ENCODE measurements around the gene SMAD6. TPM values are rescaled to one million over a fixed set of nuclear protein-coding genes. Genes with fewer than 3 reads are reported as not detected.

The SMAD6 gene
- total RNA-seq, 1 donor from 2014 or later = 62.4 TPM

DNA sequence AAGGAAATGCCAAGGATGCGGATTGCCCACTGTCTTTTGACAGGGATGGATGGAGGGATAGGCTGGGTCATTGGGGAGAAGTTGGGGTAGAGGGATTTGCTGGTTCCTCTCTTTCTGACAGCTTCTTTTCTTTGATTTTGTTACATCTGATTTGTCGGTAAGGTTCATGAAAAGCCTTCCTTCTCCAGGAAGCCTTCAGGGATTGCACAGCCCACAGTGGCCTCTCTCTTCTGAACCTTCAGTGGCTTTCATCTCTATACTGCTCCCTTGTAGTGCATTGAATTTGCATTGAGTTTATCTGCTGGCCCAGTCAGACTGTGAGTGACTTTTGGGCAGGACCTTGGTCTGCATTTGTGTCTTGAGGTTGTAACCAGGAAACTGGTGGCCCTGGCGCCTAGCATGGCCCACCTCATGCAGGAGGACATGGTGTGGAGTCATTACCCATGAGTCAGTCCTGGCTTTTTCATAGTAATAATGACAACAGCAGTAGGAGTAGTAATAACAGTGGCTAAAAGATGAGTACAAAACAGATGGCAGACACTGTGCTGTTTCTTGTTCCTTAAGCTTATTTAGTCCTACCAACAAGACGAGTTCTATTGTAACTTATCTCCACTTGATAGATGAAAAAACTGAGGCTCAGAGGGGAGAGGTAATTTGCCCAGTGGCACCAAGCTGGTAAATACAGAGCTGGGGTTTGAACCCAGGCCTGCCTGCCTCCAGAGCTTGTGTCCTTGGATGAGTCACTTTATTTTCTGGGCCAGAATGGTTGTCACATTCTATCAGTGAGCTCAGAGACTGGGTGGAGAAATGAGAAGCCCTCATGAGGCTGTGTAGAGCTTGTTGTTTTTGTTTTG lies 28.4 kb downstream of the SMAD6 start:
- intact Hi-C loops (cut with DNase I) = no loop called here
- no peak for ATAC-seq
- DNase-seq (ENCODE audit: low spot score) = no peak

DNA sequence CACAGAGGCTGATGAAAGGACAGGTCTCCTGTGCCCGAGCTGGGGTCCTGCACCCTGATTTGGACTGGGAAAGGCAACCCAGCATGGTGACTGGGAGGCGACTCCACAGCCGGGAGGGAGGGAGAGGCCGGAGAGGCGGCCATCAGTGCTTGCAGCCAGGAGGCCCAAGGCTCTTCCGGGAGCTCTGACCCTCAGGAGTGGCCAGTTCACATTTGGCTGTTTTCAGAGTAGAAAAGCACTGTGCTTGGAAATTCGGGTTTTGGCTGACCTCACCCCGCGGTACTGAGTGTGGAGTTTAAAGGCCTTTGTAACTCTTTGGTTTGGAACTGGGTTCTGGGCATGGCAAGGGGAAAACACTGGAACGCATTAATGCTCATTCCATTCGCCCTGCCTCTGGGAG lies 31.9 kb downstream of the SMAD6 start:
- intact Hi-C loops (cut with DNase I) = no loop called here
- ATAC-seq (peak; percentile 80), DNase-seq (ENCODE audit: low spot score) (no peak)

DNA sequence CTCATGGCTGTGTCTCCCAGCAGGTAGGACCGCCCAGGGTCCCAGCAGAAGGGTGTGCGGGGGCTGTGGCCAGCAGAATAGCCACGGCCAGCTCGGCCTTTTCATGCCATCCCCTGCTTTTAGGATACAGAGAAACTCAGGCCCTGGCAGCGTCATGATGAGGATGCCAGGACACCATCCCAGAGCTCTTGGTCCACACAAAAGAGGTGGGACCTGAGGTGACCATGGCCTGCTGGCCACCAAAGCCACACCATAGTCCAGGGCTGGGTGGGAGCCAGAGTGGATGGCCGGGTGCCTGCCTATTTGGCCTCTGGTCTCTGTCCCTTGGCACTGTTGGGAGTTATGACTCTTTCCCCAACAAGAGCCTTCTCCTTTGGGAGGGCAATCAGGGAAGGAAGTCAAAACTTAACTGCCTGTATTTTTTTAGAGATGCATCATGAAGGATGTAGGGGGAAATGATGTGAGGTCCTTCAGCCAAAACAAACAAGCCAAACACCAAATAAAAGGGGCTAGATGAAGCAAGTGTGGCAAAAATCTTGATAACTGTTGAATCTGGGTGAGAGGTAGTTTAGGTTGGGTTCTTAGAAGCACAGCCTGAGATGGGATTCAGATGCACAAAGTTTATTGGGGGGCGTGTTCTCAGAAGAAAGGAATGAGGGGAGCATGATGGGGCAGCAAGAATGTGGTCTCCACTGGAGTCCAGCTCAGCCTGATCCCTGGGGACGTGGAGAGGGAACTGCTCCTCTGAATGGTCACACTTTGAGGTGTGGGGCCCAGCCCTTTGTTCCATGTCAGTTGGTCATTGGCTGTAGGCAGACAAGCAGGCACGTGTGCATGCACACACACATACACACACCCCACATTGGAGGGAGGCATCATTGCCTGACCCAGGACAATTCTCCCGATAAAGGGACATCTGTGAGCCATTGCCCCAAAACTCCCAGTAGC lies 33.2 kb downstream of the SMAD6 start:
- peak; percentile 73 for ATAC-seq
- no peak for DNase-seq (ENCODE audit: low spot score)
- intact Hi-C loops (cut with DNase I) = no loop called here

DNA sequence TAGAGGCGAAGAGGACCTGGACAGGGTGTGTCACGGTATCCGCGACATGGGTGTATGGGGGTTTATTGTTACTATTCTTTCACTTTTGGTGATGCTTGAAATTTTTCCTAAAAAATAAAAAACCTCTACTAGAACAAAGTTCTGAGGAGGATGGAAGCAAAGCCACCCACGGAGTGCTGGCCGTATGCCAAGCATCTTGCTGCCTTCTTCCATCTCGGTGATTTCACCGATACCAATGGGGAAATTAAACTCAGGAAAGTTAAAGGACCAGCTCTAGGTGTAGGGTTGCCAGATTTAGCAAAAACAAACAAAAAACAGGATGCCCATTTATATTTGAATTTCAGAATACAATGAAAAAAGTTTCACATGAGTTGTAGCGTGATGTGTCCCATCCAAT lies 33.9 kb downstream of the SMAD6 start:
- DNase-seq (ENCODE audit: low spot score) = peak; percentile 86
- peak; percentile 35 for ATAC-seq
- intact Hi-C loops (cut with DNase I) = no loop called here

DNA sequence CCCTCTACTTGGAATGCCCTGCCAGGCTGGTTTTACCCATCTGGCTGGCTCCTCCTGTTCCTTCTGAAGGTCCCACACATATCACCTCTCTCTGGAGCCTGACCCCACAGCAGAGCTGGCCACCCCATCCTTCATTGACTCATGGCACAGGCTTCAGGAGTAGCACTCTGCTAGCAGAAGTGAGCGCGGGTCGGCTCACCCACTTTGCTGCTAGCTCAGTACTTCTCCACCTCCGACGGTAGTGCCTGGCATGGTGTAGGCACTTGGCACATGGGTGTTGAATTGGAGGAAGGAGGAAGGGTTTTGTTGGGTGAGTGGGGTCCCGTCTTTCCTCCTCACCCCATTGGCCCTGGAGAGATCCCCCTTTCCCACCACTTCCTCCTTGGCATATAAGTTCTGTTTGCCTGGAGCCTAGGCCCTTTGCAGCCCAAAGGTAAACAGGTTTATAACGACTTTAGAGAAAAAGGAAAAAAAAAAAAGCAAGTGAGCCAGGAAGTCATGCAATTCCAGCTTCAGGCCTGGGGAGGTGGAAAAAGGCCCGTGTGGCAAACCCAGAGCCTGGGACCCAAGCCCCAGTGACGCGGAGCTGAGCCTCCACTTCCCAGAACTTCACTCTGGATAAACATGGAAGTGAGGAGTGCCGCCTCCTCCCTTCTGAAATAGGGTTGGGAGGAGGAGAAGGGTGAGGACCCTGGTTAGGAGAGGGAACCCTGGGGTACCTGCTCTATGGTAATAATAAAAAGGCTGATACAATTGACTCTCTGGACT lies 35.4 kb downstream of the SMAD6 start:
- intact Hi-C loops (cut with DNase I) = no loop called here
- no peak for DNase-seq (ENCODE audit: low spot score)
- no peak for ATAC-seq

DNA sequence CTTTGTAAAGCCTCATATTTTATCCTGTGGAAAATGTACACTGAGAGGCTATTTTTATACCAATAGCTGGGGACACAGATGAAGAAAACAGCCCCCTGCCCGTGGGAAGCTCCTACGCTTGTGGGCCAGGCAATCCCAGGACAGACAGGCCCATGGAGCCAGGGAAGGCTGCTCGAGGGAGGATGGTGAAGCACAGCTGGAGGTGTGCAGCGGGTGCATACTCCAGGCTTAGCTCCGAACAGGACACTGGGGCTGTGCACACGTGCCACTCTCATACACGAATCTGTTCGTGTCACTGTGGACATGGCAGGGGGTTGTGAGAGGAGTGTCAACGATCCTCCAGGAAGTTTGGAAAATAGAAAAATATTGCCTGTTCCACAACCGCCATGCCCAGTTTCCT lies 36.1 kb downstream of the SMAD6 start:
- ATAC-seq (no peak), DNase-seq (ENCODE audit: low spot score) (no peak)
- intact Hi-C loops (cut with DNase I) = no loop called here

DNA sequence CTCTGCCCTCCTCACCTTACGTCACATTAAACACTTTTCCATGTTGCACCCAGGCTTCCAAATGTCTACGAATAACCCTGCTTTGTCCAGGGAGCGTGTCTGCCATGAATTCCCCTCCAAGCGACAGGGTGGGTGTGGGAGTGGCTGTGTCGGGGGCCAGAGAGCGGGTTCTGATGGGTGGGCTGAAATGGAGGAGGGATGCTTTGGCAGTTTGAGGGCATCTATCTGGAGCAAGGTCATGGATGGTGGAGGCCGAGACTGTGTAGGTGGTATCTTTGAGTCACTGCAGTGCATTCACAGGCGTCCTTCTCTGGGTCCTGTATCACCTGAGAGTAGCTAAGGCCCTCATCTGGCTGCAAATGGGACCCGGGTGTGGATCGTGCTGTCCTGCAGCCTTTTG lies 36.6 kb downstream of the SMAD6 start:
- ATAC-seq (no peak), DNase-seq (ENCODE audit: low spot score) (no peak)
- intact Hi-C loops (cut with DNase I) = no loop called here

DNA sequence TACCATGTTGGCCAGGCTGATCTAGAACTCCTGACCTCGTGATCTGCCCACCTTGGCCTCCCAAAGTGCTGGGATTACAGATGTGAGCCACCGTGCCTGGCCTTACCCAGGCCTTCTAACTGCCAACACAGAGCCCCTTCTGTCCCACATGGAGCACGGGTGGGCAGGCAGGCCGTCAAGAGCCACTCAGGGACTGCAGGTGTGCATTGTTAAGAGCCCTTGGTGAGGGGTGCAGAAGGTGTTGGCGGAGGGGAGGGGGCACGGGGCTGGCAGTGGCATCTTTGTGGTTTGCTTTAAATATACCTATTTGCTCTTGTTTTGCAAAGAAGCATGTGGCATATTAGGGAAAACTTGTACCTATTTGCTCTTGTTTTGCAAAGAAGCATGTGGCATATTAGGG lies 37.3 kb downstream of the SMAD6 start:
- intact Hi-C loops (cut with DNase I) = no loop called here
- no peak for ATAC-seq
- peak; percentile 51 for DNase-seq (ENCODE audit: low spot score)

DNA sequence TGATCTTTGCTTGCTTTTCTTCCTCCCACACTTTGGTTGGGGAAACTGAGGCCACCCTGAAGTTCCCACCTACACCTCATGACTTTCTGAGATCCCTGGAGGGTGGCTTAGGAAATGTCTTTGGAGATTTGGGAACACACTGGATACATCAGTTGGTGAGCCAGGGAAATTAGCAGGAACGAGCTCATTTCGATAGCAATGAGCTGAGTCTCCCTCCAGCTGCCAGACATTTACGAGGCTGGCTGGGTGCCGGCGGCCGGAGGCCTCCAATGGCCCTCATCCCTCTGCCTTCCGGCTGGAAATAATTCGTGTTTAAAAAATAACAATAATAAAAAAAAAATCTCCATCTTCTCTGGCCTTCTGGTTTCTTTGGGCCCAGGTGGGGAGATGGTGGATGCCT lies 38.8 kb downstream of the SMAD6 start:
- ATAC-seq = peak; percentile 78

DNA sequence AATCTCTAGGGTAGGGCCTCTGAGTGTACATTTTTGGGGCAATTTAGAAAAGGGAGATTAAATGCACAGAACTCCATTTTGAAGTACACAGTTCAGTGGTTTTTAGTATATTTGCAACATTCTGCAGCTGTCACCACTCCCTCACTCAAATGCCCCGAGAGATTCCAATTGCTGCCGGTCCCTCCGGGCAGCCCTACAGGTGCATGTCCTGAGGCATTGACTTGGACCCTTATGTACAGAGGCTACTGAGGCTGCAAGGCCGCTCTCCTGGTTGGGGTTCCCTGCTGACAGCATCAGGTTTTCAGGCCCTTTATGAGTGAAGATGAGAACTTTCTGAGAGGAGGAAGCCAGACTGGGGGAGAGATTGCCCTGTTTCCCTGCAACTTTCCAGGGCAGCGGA lies 39.6 kb downstream of the SMAD6 start:
- no peak for DNase-seq (ENCODE audit: low spot score)
- ATAC-seq = no peak
- intact Hi-C loops (cut with DNase I) = no loop called here

More for the DNA sequence above, 38.8 kb downstream of the SMAD6 start:
- DNase-seq (ENCODE audit: low spot score) = peak; percentile 85
- intact Hi-C loops (cut with DNase I) = no loop called here

DNA sequence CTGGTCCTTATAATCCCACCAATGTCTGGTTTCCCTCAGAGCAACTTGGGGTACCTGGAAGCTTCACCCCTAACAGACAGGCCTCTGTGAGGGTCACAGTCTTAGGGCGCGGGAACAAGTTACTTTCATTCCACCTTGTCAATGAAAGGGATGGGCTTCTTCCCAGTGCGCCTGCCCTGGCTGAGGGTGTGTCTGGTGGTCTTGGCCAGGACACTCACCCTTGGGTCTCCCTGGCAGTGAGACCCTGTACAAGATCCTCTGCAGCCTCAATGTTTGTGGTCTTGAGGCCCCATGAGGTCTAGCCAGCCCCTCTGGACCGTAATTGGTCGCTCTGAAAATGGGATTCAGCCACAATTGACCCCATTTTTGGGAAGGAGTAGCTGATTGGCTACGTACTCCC lies 40.2 kb downstream of the SMAD6 start:
- intact Hi-C loops (cut with DNase I) = no loop called here
- ATAC-seq (no peak), DNase-seq (ENCODE audit: low spot score) (no peak)

DNA sequence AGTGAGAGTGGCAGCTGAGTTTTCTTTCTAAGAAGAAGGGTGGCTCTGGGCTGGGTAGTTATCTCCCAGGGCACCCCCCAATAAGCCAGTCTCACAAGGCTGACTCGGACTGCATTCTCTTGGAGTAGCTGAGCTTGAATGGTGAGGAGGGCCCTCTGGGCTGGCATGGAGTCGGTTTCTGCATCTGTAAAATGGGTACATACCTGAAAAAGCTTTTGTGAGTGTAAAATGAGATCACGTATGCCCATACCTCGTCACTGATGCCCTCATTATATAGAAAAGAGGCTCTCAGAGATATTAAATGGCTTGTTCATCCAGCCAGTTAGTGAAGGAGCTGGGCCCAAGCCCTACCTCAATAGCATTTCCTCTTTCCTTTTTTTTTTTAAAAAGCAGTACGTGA lies 41.2 kb downstream of the SMAD6 start:
- no peak for ATAC-seq
- intact Hi-C loops (cut with DNase I) = no loop called here
- DNase-seq (ENCODE audit: low spot score) = no peak

DNA sequence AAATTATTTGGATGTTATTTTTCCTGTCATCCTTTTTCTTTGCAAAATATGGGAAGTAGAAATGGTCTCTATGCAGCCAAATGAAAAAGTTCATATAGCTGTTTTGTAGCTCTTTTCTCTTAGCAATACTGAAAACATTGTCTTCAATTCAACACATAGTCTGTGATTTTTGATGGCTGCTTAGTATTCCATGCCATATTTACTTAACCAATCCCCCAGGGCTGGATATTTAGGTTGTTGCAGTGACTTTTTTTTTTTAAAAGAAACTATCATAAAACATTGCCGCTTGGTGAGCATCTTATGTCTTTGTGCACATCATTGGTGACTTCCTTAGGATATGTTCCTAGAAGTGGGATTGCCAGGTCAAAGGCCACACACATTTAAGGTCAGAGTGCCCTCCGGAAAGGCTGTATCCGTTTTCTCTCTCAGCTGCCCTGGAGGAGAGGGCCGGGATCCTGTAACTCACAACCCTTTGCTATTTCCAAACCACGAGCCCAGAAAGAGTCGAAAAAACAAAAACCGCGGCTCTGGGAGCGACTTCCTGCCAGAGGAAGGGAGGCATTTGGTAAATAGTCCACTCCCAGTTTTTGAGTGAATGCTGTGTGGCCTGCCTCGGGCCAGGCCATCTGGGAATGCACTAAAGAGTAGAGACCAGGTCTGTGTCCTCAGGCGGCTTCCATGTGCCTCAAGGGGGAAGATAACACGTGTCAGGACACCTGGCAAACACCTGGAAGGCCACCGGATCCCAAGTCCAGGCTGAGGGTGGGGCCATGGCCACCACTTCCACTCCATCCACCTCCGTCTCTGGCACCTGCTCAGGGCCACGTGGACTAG lies 41.9 kb downstream of the SMAD6 start:
- peak; percentile 43 for ATAC-seq
- intact Hi-C loops (cut with DNase I) = no loop called here
- no peak for DNase-seq (ENCODE audit: low spot score)

DNA sequence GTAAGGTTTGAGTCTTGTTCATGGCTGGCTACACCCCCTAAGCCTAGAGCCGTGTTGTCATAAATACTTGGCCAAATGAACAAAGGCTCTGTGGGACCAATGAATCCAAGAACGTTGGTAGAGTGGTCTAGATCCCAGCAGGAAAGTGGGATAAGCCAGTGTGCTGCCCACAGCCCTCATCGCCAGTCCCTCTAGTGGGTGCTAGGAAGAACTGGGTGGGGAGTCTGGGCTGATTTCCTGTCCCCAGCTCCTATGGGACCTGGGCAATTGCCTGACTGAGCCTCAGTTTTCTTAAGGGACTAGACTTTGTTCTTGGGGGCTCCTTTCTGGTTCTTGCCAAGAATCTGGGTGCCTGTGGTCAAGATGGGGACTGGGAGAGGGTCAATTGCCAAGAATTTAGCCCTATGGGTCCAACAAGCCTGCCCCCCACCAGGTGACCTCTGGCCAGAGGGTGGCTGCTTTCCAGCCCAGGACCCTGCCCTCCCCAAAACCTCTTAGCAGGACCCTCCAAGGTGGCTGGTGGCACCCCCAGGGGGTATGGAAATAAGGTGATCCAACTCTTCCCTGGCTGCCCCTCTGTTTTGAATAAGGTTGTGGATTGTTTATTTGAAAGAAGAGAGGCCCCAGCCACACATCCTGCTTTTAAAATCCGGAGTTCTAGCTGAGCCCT lies 42.7 kb downstream of the SMAD6 start:
- DNase-seq (ENCODE audit: low spot score) (no peak), ATAC-seq (peak; percentile 1)
- intact Hi-C loops (cut with DNase I) = no loop called here

DNA sequence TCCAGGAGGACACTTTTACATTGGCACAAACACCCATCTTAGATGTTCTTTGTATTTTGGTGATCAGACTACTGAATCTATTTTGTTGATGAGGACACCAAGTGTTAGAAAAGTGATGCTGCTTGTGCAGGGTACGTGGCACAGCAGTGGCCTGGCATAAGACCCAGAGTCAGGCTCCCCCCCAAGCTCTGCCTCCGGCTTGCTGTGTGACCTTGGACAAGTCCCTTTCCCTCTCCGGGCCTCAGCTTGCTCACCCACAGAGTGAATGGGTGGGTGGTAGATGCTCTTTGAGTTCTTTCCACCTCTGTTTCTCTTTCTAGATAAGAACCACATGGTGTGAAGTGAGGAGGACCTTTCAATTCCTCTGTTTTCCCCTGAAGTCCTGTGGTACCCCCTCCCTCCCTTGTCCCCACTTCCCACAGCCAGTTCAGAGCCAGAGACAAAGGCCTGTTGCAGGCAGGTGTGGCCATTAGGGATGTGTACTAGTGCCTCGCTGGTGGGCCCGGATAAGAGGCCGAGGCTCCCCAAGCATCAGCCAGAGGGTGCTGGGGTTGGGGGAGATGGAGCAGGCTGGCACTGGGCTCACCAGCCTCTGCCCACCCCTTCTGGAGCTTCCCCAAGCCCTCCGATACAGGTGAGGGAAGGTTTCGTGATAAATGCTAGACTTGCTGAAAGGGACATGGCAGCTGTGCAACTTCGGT lies 43.6 kb downstream of the SMAD6 start:
- DNase-seq (ENCODE audit: low spot score) (no peak), ATAC-seq (no peak)
- intact Hi-C loops (cut with DNase I) = no loop called here

DNA sequence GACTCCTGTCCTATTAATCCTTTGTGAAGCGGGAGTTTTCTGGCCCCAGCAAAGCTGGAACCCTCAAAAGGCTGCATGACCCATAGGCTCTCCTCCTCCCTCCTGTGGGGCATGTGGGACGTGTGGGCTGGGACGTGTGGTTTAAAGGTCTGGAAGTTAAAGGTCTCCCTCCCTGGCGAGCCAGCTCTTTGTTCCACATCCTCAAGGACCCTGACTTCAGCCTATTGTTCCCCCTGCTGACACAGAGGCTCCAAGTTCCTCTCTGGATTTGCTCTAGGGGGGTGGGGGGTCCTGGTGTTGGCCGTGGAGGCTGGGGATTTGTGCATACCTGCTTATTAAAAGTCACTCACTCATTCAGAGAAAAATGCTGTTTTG lies 44.2 kb downstream of the SMAD6 start:
- ATAC-seq (no peak), DNase-seq (ENCODE audit: low spot score) (no peak)
- intact Hi-C loops (cut with DNase I) = no loop called here

DNA sequence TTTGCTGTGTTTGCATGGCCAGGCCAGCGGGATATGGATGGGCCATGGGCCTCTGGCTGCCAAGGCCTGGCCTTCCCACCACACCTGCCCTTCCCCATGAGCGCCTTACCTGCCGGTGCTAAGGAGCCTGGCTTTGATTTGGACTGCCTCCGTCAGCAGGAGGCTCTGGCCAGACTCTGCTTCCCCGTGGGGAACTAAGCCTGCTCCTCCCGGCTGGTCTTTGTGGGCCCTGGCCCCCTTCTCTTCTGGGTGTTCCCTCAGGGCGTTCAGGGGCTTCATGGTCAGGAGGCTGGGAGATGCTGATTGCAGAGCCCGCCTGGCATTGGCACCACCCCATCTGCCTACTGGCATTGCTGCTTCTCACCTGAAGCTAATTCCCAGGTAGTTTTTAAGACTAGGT lies 45.2 kb downstream of the SMAD6 start:
- intact Hi-C loops (cut with DNase I) = no loop called here
- no peak for DNase-seq (ENCODE audit: low spot score)

More for the DNA sequence above, 45.2 kb downstream of the SMAD6 start:
- no peak for ATAC-seq

Data from sciatic nerve (tissue), 2 donors.